ENCODE measurements around the gene BBX.

The BBX gene

GRCh38 chr3:107522510-107523288, at the start of gene BBX:
Gene BBX (plus strand): TSS chr3:107522962. CDS start chr3:107710461, 187,499 bp downstream.
- DNase-seq (ENCODE audit: low read depth) = peak; percentile 80

GRCh38 chr3:107476462-107476861, 46.3 kb upstream of the BBX start:
- DNase-seq (ENCODE audit: low read depth) = no peak

GRCh38 chr3:107487490-107487889, 35.3 kb upstream of the BBX start:
- DNase-seq (ENCODE audit: low read depth) = no peak

- no peak for DNase-seq (ENCODE audit: low read depth)
Measured at GRCh38 chr3:107488942-107489341, 33.8 kb upstream of the BBX start.

- no peak for DNase-seq (ENCODE audit: low read depth)
Measured at GRCh38 chr3:107493134-107493533, 29.6 kb upstream of the BBX start.

- DNase-seq (ENCODE audit: low read depth) = no peak
Measured at GRCh38 chr3:107496855-107497254, 25.9 kb upstream of the BBX start.

GRCh38 chr3:107498646-107499045, 24.1 kb upstream of the BBX start:
- DNase-seq (ENCODE audit: low read depth) = no peak

GRCh38 chr3:107506458-107506857, 16.3 kb upstream of the BBX start:
- DNase-seq (ENCODE audit: low read depth) = no peak

GRCh38 chr3:107508331-107508730, 14.4 kb upstream of the BBX start:
- no peak for DNase-seq (ENCODE audit: low read depth)

GRCh38 chr3:107512108-107512507, 10.7 kb upstream of the BBX start:
- DNase-seq (ENCODE audit: low read depth) = no peak

GRCh38 chr3:107514453-107514852, 8.3 kb upstream of the BBX start:
- no peak for DNase-seq (ENCODE audit: low read depth)

GRCh38 chr3:107516475-107516874, 6.3 kb upstream of the BBX start:
- DNase-seq (ENCODE audit: low read depth) = no peak

GRCh38 chr3:107520535-107520934, 2.2 kb upstream of the BBX start:
- DNase-seq (ENCODE audit: low read depth) = no peak

GRCh38 chr3:107521469-107522059, 1.2 kb upstream of the BBX start:
- DNase-seq (ENCODE audit: low read depth) = no peak

GRCh38 chr3:107523289-107523538, 452 bp downstream of the BBX start:
- no peak for DNase-seq (ENCODE audit: low read depth)

- DNase-seq (ENCODE audit: low read depth) = no peak
Measured at GRCh38 chr3:107523539-107524325, 970 bp downstream of the BBX start.

- DNase-seq (ENCODE audit: low read depth) = no peak
Measured at GRCh38 chr3:107524326-107524840, 1.6 kb downstream of the BBX start.

GRCh38 chr3:107524841-107525643, 2.3 kb downstream of the BBX start:
- no peak for DNase-seq (ENCODE audit: low read depth)

GRCh38 chr3:107525644-107526305, 3.0 kb downstream of the BBX start:
- no peak for DNase-seq (ENCODE audit: low read depth)

GRCh38 chr3:107531917-107532469, 9.2 kb downstream of the BBX start:
- no peak for DNase-seq (ENCODE audit: low read depth)

- DNase-seq (ENCODE audit: low read depth) = no peak
Measured at GRCh38 chr3:107540857-107541256, 18.1 kb downstream of the BBX start.

All from stimulated activated CD8-positive, alpha-beta memory T cell treated with anti-CD3 and anti-CD28 coated beads, Interleukin-7, amount 100 ng/mL, for 24 hours (primary cell).